ENCODE measurements around the gene SLC22A17.

Gene SLC22A17

GRCh38 chr14:23320584-23321571 lies 31.8 kb downstream of the SLC22A17 start, which contains the start of gene PABPN1:
PABPN1 (plus strand) TSS chr14:23321457; CDS start chr14:23321470, 13 bp downstream.
- no peak for TF ChIP-seq CTCF (IDR thresholded peaks at IDR 0.05; ENCODE audit: low read depth, low read length, missing control alignments)
- H3K4me3 ChIP-seq (replicated peaks; ENCODE audit: low read depth, low read length) = peak within 1 kb of the TSS; percentile 78
- DNase-seq (ENCODE audit: extremely low read depth, low read depth) = peak; percentile 99

GRCh38 chr14:23319746-23320583 lies 32.7 kb downstream of the SLC22A17 start:
- no peak for TF ChIP-seq CTCF (IDR thresholded peaks at IDR 0.05; ENCODE audit: low read depth, low read length, missing control alignments)
- peak overlapping the region; percentile 36 for H3K4me3 ChIP-seq (replicated peaks; ENCODE audit: low read depth, low read length)
- DNase-seq (ENCODE audit: extremely low read depth, low read depth) = no peak

GRCh38 chr14:23316300-23316699 lies 36.4 kb downstream of the SLC22A17 start:
- TF ChIP-seq CTCF (IDR thresholded peaks at IDR 0.05; ENCODE audit: low read depth, low read length, missing control alignments) = no peak
- no peak overlapping the region for H3K4me3 ChIP-seq (replicated peaks; ENCODE audit: low read depth, low read length)
- DNase-seq (ENCODE audit: extremely low read depth, low read depth) = no peak

- H3K4me3 ChIP-seq (replicated peaks; ENCODE audit: low read depth, low read length) = no peak overlapping the region
- TF ChIP-seq CTCF (IDR thresholded peaks at IDR 0.05; ENCODE audit: low read depth, low read length, missing control alignments) = no peak
- DNase-seq (ENCODE audit: extremely low read depth, low read depth) = no peak
These were observed 42.1 kb downstream of the SLC22A17 start for GRCh38 chr14:23310546-23310945.

GRCh38 chr14:23308721-23309445 lies 43.8 kb downstream of the SLC22A17 start:
- no peak for TF ChIP-seq CTCF (IDR thresholded peaks at IDR 0.05; ENCODE audit: low read depth, low read length, missing control alignments)
- DNase-seq (ENCODE audit: extremely low read depth, low read depth) = no peak
- H3K4me3 ChIP-seq (replicated peaks; ENCODE audit: low read depth, low read length) = peak overlapping the region; percentile 91
